Duodenal mucosa (tissue), 2 donors: Measurements from ENCODE around the gene PIM2.

ENCODE experiments used
- H3K27ac ChIP-seq: one replicate; pipeline ENCODE4 v1.7.0; 2013; ENCODE audit warnings: low read depth, low read length
- H3K27me3 ChIP-seq, 2 donors: one replicate each; pipeline ENCODE4 v1.7.0; 2013; ENCODE audit warnings: low read length in 2 of 2, control low read depth in 1 of 2; ENCODE audit not compliant: insufficient read depth in 2 of 2, control insufficient read depth in 1 of 2
- H3K36me3 ChIP-seq, 2 donors: one replicate each; pipeline ENCODE4 v1.7.0; 2013; ENCODE audit warnings: low read length in 2 of 2, control low read depth in 1 of 2; ENCODE audit not compliant: insufficient read depth in 2 of 2, control insufficient read depth in 1 of 2
- H3K4me1 ChIP-seq, 2 donors: one replicate each; pipeline ENCODE4 v1.7.0; 2013; ENCODE audit warnings: low read length in 2 of 2, control low read depth in 1 of 2; ENCODE audit not compliant: insufficient read depth in 2 of 2, control insufficient read depth in 1 of 2
- H3K4me3 ChIP-seq, 2 donors: one replicate each; pipeline ENCODE4 v1.7.0; 2013; ENCODE audit warnings: low read length in 2 of 2, low read depth in 1 of 2
- H3K9ac ChIP-seq, 2 donors: one replicate each; pipeline ENCODE4 v1.7.0; 2013; ENCODE audit warnings: low read length in 2 of 2, low read depth in 1 of 2
- H3K9me3 ChIP-seq, 2 donors: one replicate each; pipeline ENCODE4 v1.7.0; 2013; ENCODE audit warnings: low read length in 2 of 2, control low read depth in 1 of 2; ENCODE audit not compliant: control insufficient read depth in 1 of 2

PIM2 gene

DNA sequence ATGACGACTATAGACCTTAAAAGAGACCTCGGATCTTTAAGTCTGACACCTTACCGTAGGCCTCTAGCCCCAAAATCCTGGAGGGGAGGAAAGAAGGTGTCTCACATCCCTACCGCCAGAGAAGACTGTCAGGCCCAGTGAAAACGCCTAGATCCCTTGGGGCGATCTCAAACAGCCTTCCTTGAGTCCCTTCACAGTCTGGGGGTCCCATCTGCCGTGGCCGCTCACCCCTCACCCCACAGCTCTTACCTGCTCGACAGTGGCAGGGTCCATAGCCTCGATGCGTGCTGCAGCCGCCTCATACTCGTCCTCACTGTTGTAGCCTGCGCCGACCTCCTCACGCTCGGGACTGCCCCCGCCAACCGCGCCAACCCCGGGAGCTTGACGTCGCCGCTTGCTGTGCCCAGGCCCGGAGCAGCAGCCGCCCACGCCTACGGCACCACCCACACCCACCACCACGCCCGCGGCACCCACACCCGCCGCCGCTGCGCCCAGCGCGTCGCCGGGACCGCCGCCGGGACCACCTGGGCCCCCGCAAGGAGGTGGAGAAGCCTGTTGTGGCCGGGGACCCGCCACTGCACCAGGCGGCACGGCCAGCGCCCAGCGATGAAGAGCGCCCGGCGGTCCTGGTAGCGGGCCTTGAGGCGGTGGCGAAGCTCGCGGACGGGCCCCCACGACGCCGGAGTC, 38.0 kb upstream of the PIM2 start:
- Histone ChIP-seq H3K27ac (peak overlapping the region; percentile 50), H3K4me1 (peaks cover 43 to 53% of the 10 kb centered on the region in 2 donors), H3K36me3 (peaks cover 4 to 14% of the 10 kb centered on the region in 2 donors), H3K4me3 (peak overlapping the region; percentile 72 to 75), H3K9ac (peak overlapping the region; percentile 67 to 90), H3K9me3 (no peaks in the 10 kb centered on the region), H3K27me3 (no peaks in the 10 kb centered on the region)

DNA sequence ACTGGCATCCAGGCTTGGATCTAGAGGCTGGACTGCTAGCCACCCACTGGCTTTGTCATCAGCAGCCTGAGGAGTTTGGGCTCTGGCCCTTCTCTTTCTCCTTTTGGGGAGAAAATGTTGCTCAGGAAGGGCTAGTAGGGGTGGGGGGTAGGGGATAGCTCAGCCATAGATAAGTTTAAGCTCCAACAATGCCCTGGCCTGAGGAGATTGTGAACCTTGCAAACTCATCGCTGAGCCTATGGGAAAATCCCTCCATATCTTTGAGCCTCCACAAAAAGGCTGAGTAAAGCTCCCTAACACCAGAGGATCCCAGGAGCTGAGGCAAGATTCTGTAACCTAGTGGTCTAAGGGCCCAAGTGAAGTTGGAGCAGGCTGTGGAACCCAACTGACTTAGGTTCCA, 29.8 kb upstream of the PIM2 start:
- Histone ChIP-seq H3K36me3 (peaks cover 0 to 3% of the 10 kb centered on the region in 2 donors), H3K9me3 (no peaks in the 10 kb centered on the region), H3K4me3 (no peak overlapping the region), H3K27ac (no peak overlapping the region), H3K9ac (no peak overlapping the region), H3K4me1 (peaks cover 10 to 13% of the 10 kb centered on the region in 2 donors), H3K27me3 (no peaks in the 10 kb centered on the region)

DNA sequence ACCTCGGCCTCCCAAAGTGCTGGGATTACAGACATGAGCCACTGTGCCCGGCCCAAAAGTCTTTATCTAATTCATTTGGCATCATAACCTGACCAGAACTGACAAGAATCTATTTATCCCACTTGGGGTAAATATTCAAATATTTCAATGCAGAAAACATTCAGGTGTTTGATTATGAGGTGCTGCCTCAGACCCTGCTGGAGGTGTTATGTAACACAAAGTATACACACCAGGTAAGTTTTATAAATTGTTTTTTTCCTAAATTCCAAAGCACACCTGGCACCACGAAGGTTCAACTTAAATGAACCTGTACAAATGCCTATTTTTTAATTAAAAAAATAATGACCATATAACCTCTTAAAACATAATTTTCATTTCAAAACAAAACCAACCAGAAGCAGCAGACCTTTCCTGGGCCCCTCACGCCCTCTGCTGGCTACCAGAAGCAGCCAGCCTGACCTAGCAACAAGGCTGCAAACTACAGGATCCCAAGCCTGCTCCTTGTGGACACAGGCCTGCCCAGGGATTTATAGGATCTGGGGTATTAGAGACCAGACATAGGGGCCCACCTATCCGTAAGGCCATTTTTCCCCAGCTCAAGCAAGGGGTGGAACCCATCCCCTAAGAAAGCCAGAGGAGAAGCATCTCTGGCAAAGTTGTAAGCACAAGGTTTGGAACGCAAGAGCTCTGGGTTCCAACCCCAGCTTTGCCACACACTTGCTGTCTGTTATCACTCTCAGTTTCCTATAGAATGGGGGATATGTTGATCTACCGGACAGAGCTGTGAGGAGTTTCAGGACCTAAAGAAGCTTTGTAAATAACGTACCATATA, 26.9 kb upstream of the PIM2 start:
- H3K36me3 ChIP-seq, result peaks cover 0 to 7% of the 10 kb centered on the region in 2 donors
- no peak overlapping the region for H3K4me3 ChIP-seq
- peaks cover 17 to 22% of the 10 kb centered on the region in 2 donors for H3K4me1 ChIP-seq
- no peak overlapping the region for H3K27ac ChIP-seq
- no peak overlapping the region for H3K9ac ChIP-seq
- no peaks in the 10 kb centered on the region for H3K9me3 ChIP-seq
- H3K27me3 ChIP-seq, result no peaks in the 10 kb centered on the region

DNA sequence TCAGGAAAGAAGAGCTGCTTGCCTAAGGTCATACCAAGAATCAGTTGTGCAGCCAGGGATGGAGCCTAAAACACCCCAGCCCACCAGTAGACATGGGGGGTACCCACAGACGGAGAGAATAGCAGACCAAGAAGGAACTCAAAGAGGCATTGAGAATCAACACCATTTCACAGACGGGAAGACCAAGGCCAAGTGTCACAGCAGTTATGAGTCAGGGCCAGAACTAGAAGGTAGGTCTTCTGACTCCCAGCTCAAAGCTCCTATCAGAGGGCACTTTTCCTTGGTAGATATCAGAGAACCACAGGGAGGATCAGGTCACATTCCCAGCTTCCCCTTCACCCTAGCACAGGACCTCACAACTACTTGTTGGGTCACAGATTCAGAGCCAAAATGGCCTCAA, 24.1 kb upstream of the PIM2 start:
- Histone ChIP-seq H3K27me3 (no peaks in the 10 kb centered on the region), H3K36me3 (peaks cover 0 to 16% of the 10 kb centered on the region in 2 donors), H3K4me3 (no peak overlapping the region), H3K4me1 (peaks cover 36 to 46% of the 10 kb centered on the region in 2 donors), H3K27ac (no peak overlapping the region), H3K9me3 (no peaks in the 10 kb centered on the region), H3K9ac (no peak overlapping the region)

- H3K4me1 ChIP-seq, result peaks cover 51 to 60% of the 10 kb centered on the region in 2 donors
- H3K27ac ChIP-seq, result no peak overlapping the region
- no peaks in the 10 kb centered on the region for H3K27me3 ChIP-seq
- peak overlapping the region in 1 of 2 donors; percentile 35 for H3K9ac ChIP-seq
- H3K36me3 ChIP-seq, result peaks cover 0 to 21% of the 10 kb centered on the region in 2 donors
- no peaks in the 10 kb centered on the region for H3K9me3 ChIP-seq
- peak overlapping the region; percentile 3 to 16 for H3K4me3 ChIP-seq
Observed at GRCh38 chrX:48940404-48940955, 21.7 kb upstream of the PIM2 start.

- H3K4me3 ChIP-seq, result peak overlapping the region in 1 of 2 donors; percentile 22
- peak overlapping the region; percentile 44 for H3K27ac ChIP-seq
- peaks cover 51 to 60% of the 10 kb centered on the region in 2 donors for H3K4me1 ChIP-seq
- no peaks in the 10 kb centered on the region for H3K27me3 ChIP-seq
- H3K9me3 ChIP-seq, result no peaks in the 10 kb centered on the region
- H3K36me3 ChIP-seq, result peaks cover under 1 to 26% of the 10 kb centered on the region in 2 donors
- peak overlapping the region; percentile 12 to 48 for H3K9ac ChIP-seq
Observed at GRCh38 chrX:48939524-48940228, 20.9 kb upstream of the PIM2 start.

DNA sequence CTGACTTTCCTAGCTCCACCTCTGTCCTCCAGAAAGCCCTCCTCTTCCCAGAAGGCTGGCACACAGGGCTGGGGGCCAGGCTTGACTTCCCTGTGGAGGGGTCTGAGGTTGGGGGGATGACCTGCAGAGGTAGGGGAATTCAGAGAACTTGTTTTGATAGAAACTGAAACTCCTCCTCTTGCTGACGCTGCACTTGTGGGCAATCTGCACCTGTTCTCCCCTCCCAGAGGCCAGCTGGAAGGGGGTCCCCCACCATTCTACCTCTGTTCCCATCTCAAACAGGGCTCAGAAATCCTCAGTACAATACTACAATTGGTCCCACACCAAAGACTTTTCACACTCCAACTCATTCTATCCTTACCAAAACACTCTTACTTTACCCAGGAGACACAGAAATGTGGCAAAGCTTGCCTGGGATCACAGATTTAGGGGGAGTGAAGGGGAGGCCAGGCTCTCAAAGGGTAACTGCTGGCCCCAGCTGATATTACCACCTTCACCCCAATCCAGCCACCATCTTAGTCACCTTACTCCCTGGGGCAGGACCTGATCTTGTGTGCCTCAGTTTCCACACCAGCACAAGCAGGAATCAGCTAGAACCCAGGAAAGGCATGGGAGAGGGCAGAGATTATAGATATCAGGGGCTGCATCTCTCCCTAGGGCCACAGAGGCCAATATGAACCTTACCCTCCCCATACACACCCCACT, 20.0 kb upstream of the PIM2 start:
- H3K27ac ChIP-seq, result peak overlapping the region; percentile 14
- peak overlapping the region in 1 of 2 donors; percentile 22 for H3K4me3 ChIP-seq
- no peaks in the 10 kb centered on the region for H3K27me3 ChIP-seq
- H3K36me3 ChIP-seq, result peaks cover 6 to 34% of the 10 kb centered on the region in 2 donors
- no peaks in the 10 kb centered on the region for H3K9me3 ChIP-seq
- peak overlapping the region; percentile 12 to 48 for H3K9ac ChIP-seq
- H3K4me1 ChIP-seq, result peaks cover 49 to 60% of the 10 kb centered on the region in 2 donors

- no peaks in the 10 kb centered on the region for H3K9me3 ChIP-seq
- peak overlapping the region; percentile 42 for H3K27ac ChIP-seq
- H3K9ac ChIP-seq, result peak overlapping the region in 1 of 2 donors; percentile 18
- H3K4me1 ChIP-seq, result peaks cover 49 to 51% of the 10 kb centered on the region in 2 donors
- no peaks in the 10 kb centered on the region for H3K27me3 ChIP-seq
- H3K4me3 ChIP-seq, result peak overlapping the region in 1 of 2 donors; percentile 30
- peaks cover 6 to 29% of the 10 kb centered on the region in 2 donors for H3K36me3 ChIP-seq
Observed at GRCh38 chrX:48937054-48937907, 18.5 kb upstream of the PIM2 start.
